K562 (cell line): ENCODE measurements around the gene RBM12. TPM values are rescaled to one million over a fixed set of nuclear protein-coding genes. Genes with fewer than 3 reads are reported as not detected.
A peak's percentile ranks its signal among the peaks of the same experiment; 100 is the strongest.

Experiments
- ATAC-seq: fragments of 200-7000 bp; cut with Tn5 transposase; 3 replicates; pipeline ENCODE4 v1.9.1; 2020; ENCODE audit warnings: moderate library complexity
- BruUV-seq: library from RNA; stranded (reverse); fragments of 400-500 nt; replicated peaks from 2 replicates; lab custom pipeline; 2021; lab: Mats Ljungman, UMichigan
- CTCF ChIA-PET: fragments of 300-600 bp; formaldehyde crosslinking; extraction: SDS; loops from one replicate; lab custom pipeline; 2021; ENCODE audit warnings: low intra/inter-chr PET ratio; lab: Yijun Ruan, JAX
- POLR2A ChIA-PET: fragments of 300-600, 350-650 bp; sonication (Branson Sonifier 250); formaldehyde crosslinking; extraction: SDS; loops from one replicate; lab custom pipeline; 2021; ENCODE audit warnings: antibody characterized with exemption, inconsistent platforms; lab: Yijun Ruan, JAX
- DNase-seq, 4 experiments: peaks; one replicate each; pipeline versions ENCODE4 v3.0.0 to v3.0.0-alpha.2; 2011 to 2018; ENCODE audit warnings: low spot score in 3 of 4, mixed read lengths in 3 of 4; ENCODE audit errors: extremely low read depth in 1 of 4
- FAIRE-seq: peaks from 2 replicates; lab custom pipeline; 2011; peaks lifted over from hg19 to GRCh38; lab: Jason Lieb, UNC
- H2AFZ ChIP-seq: 2 replicates; pipeline ENCODE4 v1.6.0; 2011; ENCODE audit warnings: low read depth, low read length, control low read depth, inconsistent platforms
- H3K27ac ChIP-seq: fragments of 200-600 bp; 3 replicates; pipeline ENCODE4 v1.8.0; 2011; ENCODE audit warnings: low read depth, mild to moderate bottlenecking, control low read depth, inconsistent platforms, low read length, moderate library complexity, mixed read lengths; ENCODE audit errors: extremely low read depth
- H3K27me3 ChIP-seq, 2 experiments: fragments of 300-600 bp in 1 of 2; 2 replicates in 1 of 2; 3 replicates in 1 of 2; pipeline versions ENCODE4 v1.6.0 to v1.8.0; 2011; ENCODE audit warnings: inconsistent platforms in 2 of 2, low read length in 2 of 2, mild to moderate bottlenecking in 1 of 2, mixed read lengths in 1 of 2, moderate library complexity in 1 of 2; ENCODE audit not compliant: control insufficient read depth in 2 of 2, insufficient read depth in 2 of 2
- H3K36me3 ChIP-seq: fragments of 300-600 bp; 3 replicates; pipeline ENCODE4 v1.8.0; 2011; ENCODE audit warnings: mild to moderate bottlenecking, low read length, inconsistent platforms; ENCODE audit not compliant: control insufficient read depth, insufficient read depth
- H3K4me1 ChIP-seq, 2 experiments: fragments of 200-600 bp in 1 of 2; replicated peaks in 1 of 2; 2 replicates in 1 of 2; 3 replicates in 1 of 2; pipeline versions ENCODE4 v1.5.1 to v1.8.0; 2011; ENCODE audit warnings: inconsistent platforms in 2 of 2, low read length in 2 of 2, mild to moderate bottlenecking in 1 of 2, mixed read lengths in 1 of 2, moderate library complexity in 1 of 2; ENCODE audit not compliant: control insufficient read depth in 2 of 2, insufficient read depth in 2 of 2
- H3K4me2 ChIP-seq: 2 replicates; pipeline ENCODE4 v1.6.1; 2011; ENCODE audit warnings: low read length, control low read depth, inconsistent platforms, mixed read lengths; ENCODE audit not compliant: insufficient read depth
- H3K4me3 ChIP-seq: fragments of 200-600 bp; sonication (generic), shearing (Covaris generic); 2 replicates; pipeline ENCODE4 v1.5.1; 2016; ENCODE audit warnings: control low read depth, inconsistent platforms
- H3K79me2 ChIP-seq: fragments of 200-600 bp; 3 replicates; pipeline ENCODE4 v1.8.0; 2011; ENCODE audit warnings: low read length, inconsistent platforms; ENCODE audit not compliant: control insufficient read depth, insufficient read depth
- H3K9ac ChIP-seq, 2 experiments: 2 replicates each; pipeline versions ENCODE4 v1.6.0 to v1.6.1; 2011; ENCODE audit warnings: low read depth in 2 of 2, low read length in 2 of 2, control low read depth in 1 of 2, inconsistent platforms in 1 of 2, mild to moderate bottlenecking in 1 of 2, mixed read lengths in 1 of 2; ENCODE audit not compliant: insufficient read depth in 1 of 2
- H3K9me1 ChIP-seq: one replicate; pipeline ENCODE4 v1.6.0; 2011; ENCODE audit warnings: inconsistent platforms, mild to moderate bottlenecking, low read length, moderate library complexity; ENCODE audit not compliant: control insufficient read depth, insufficient read depth
- H3K9me3 ChIP-seq: replicated peaks from 2 replicates; pipeline ENCODE4 v1.5.1; 2011; ENCODE audit warnings: low read depth, low read length, inconsistent platforms; ENCODE audit not compliant: control insufficient read depth, insufficient read depth
- H4K20me1 ChIP-seq: replicated peaks from 2 replicates; pipeline ENCODE4 v1.6.1; 2011; ENCODE audit warnings: low read length, inconsistent platforms, mixed read lengths; ENCODE audit not compliant: control insufficient read depth, insufficient read depth
- CREBBP ChIP-seq: IDR thresholded peaks from one replicate; pipeline ENCODE4 v1.6.1; 2012; ENCODE audit warnings: low read depth, mild to moderate bottlenecking, control low read depth, inconsistent platforms, low read length
- FOXK2 ChIP-seq, 2 experiments: fragments of 450-650 bp; IDR thresholded peaks in 1 of 2; conservative IDR thresholded peaks in 1 of 2; 2 replicates each; pipeline ENCODE4 v1.6.1; 2016; ENCODE audit warnings: low read depth in 2 of 2, mild to moderate bottlenecking in 1 of 2
- HDGF ChIP-seq: fragments of 450-650 bp; IDR thresholded peaks from 2 replicates; pipeline ENCODE4 v1.6.1; 2016
- HINFP ChIP-seq: fragments of 450-650 bp; conservative IDR thresholded peaks from 2 replicates; pipeline ENCODE4 v1.6.1; 2016; ENCODE audit warnings: missing genetic modification characterization, low read depth, mild to moderate bottlenecking, control low read depth, missing compliant biosample characterization
- POLR2H ChIP-seq: IDR thresholded peaks from 2 replicates; pipeline ENCODE4 v1.6.1; 2016; ENCODE audit warnings: missing genetic modification characterization, low read depth, mild to moderate bottlenecking, control low read depth, missing compliant biosample characterization, moderate library complexity
- TSC22D4 ChIP-seq: fragments of 450-650 bp; IDR thresholded peaks from 2 replicates; pipeline ENCODE4 v1.6.1; 2016; ENCODE audit warnings: missing genetic modification characterization, missing biosample characterization, control low read depth
- ZNF408 ChIP-seq: fragments of 250-450 bp; sonication (Bioruptor Pico); IDR thresholded peaks from 2 replicates; pipeline ENCODE4 v1.4.0; 2020; ENCODE audit warnings: low read depth, mild to moderate bottlenecking, moderate library complexity
- ZNF740 ChIP-seq, 3 experiments: fragments of 200-800 bp in 1 of 3; sonication (Bioruptor generic) in 1 of 3; sonication (generic) in 1 of 3; formaldehyde crosslinking in 1 of 3; IDR thresholded peaks; 2 replicates each; pipeline versions ENCODE4 v1.6.1 to v1.8.0; 2016 to 2022; ENCODE audit warnings: mild to moderate bottlenecking in 2 of 3, missing compliant biosample characterization in 2 of 3, missing genetic modification characterization in 2 of 3, missing genetic modification reagents in 1 of 3
- ZNF778 ChIP-seq: fragments of 450-650 bp; formaldehyde crosslinking; IDR thresholded peaks from 2 replicates; pipeline ENCODE4 v1.4.0; 2020; ENCODE audit warnings: mild to moderate bottlenecking, moderate library complexity
- WGBS: fragments of 100-300 bp; shearing (Covaris generic); methylation state at CpG from one replicate; pipeline ENCODE4 v1.1.6; 2016; ENCODE audit warnings: low coverage, mixed read lengths; ENCODE audit not compliant: insufficient coverage; ENCODE audit errors: missing lambda C conversion rate; 5-methylcytosine and 5-hydroxymethylcytosine counted together
- in situ Hi-C: fragments of 300-500 bp; cut with MboI; formaldehyde crosslinking; loops from 4 replicates; pipeline ENCODE4 v1.15.0; 2018; ENCODE audit warnings: inconsistent platforms, mixed read lengths
- intact Hi-C: fragments of 100-400 bp; cut with micrococcal nuclease; formaldehyde crosslinking; loops from 2 replicates; pipeline ENCODE4 v1.14.2; 2022
- polyA plus RNA-seq, 8 experiments: library from polyadenylated mRNA; depleted of rRNA in 4 of 8; stranded (reverse) in 5 of 8; unstranded in 3 of 8; fragments of >200 nt; fragmentation: Nextera tagmentation in 2 of 8; fragmentation: Illumina TruSeq in 1 of 8; extraction: Ambion mirVana in 2 of 8; extraction: Trizol in 1 of 8; gene quantifications; 2 replicates each; pipeline versions ENCODE4 v1.2.1 to v1.2.3, GENCODE V29; 2011 to 2014; ENCODE audit warnings: inconsistent platforms in 1 of 8, missing spikeins in 1 of 8
- total RNA-seq, 7 experiments: library from RNA; depleted of rRNA in 6 of 7; stranded (reverse); fragments of >200 nt in 6 of 7; fragmentation: Illumina TruSeq in 2 of 7; extraction: Trizol in 2 of 7; gene quantifications; 2 replicates each; pipeline versions ENCODE4 v1.2.1 to v1.2.3, GENCODE V29; 2011 to 2021; ENCODE audit warnings: low replicate concordance in 1 of 7

Gene RBM12
- total and polyA plus RNA-seq, 9 of the 15 experiments (the other 6 are each of a cell fraction or from before 2014, with no cell fraction given), result 5.0 to 162 (median 73.3) TPM

- DNase-seq (no peak), FAIRE-seq (no peak), ATAC-seq (no peak; the same call in 2 of the 3 replicates)
- peak overlapping the region; percentile 23 for H3K4me3 ChIP-seq
- peak overlapping the region; percentile 71; the same call in 1 of the 2 replicates for H3K4me2 ChIP-seq
- no peaks in the 10 kb centered on the region for H3K36me3 ChIP-seq
- no peaks in the 10 kb centered on the region for H4K20me1 ChIP-seq
- 76% methylated on average over 19 of the region's 30 CpGs for WGBS
- no peaks in the 10 kb centered on the region for H3K9me3 ChIP-seq
- peaks cover 3 to 33% of the 10 kb centered on the region in 2 experiments for H3K4me1 ChIP-seq
- ChIA-PET CTCF (no interaction called here), POLR2A (interaction anchor here (1.1 kb wide), 1 partner anchor 14 kb away, joined by 4 read pairs; the partner anchor contains the start of gene SPAG4)
- H3K9me1 ChIP-seq, result no peaks in the 10 kb centered on the region
- intact Hi-C loops, result loop anchor here (5.0 kb wide), 1 partner anchor 90 kb away; no protein-coding TSS in a partner anchor
- peak overlapping the region; percentile 52 to 94; a peak in 3 of 4 replicates for H3K9ac ChIP-seq
- peaks cover 0 to 22% of the 10 kb centered on the region in 2 experiments; a peak in 3 of 5 replicates for H3K27me3 ChIP-seq
- peak overlapping the region; percentile 71 for H2AFZ ChIP-seq
- H3K79me2 ChIP-seq, result no peaks in the 10 kb centered on the region
- TF ChIP-seq POLR2H (tag) (no peak), ZNF778 (CRISPR knock-in tag) (no peak), FOXK2 (conservative IDR thresholded peaks at IDR 0.05 in 1 of 2, IDR thresholded peaks at IDR 0.05 in 1 of 2; ENCODE audit: low read depth in 2 of 2) (no peak), ZNF408 (CRISPR knock-in tag) (no peak), ZNF740 (CRISPR knock-in tag; IDR thresholded peaks at IDR 0.05) (no peak), ZNF740 (tag; IDR thresholded peaks at IDR 0.05) (0 out of 4 replicates have a peak, but pooled peaks of 1 of the 2 experiments have one; percentile 20), HINFP (tag) (no peak), TSC22D4 (tag) (no peak), CREBBP (no peak), HDGF (no peak)
- H3K27ac ChIP-seq, result no peak overlapping the region
- BruUV-seq, result no TSS peak
- in situ Hi-C loops, result no loop called here
These were observed 62.7 kb downstream of the RBM12 start for GRCh38 chr20:35601990-35602389.
